Ureter (tissue), 1 donor: ENCODE results near the gene UQCC2. TPM values are rescaled to one million over a fixed set of nuclear protein-coding genes. Genes with fewer than 3 reads are reported as not detected.

Experiments
- DNase-seq: peaks from one replicate; pipeline ENCODE4 v3.0.0-alpha.2; 2020; ENCODE audit warnings: low spot score
- total RNA-seq: library from RNA; stranded (reverse); gene quantifications from one replicate; pipeline ENCODE4 v1.2.4, GENCODE V29; 2023
- donor health status: DM: yes; HTN: yes; CAD: no.

Gene UQCC2
- total RNA-seq, 1 donor from 2014 or later, result 74.2 TPM

- DNase-seq, result no peak
Measured at GRCh38 chr6:33654831-33655554, 56.5 kb downstream of the UQCC2 start.

DNA sequence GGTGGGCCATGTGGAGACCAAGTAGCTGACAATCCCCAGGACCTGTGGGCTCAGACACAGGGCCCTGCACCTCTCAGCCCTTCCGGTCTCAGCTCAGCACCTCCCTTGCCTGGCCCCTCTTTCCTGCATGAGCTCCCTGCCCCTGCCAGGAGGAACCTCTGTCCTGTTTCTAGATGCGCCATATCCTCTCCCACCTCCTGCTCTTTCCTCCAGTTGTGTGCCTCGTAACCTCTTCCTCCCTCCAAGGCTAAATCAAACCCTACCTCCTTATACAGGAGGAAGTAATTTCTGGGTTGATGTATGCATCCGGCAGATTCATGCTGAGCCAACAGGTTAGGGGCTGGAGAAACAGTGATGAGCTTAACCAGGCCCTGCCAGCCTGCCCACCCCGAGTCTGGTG is 59.5 kb downstream of the UQCC2 start:
- DNase-seq, result no peak

DNA sequence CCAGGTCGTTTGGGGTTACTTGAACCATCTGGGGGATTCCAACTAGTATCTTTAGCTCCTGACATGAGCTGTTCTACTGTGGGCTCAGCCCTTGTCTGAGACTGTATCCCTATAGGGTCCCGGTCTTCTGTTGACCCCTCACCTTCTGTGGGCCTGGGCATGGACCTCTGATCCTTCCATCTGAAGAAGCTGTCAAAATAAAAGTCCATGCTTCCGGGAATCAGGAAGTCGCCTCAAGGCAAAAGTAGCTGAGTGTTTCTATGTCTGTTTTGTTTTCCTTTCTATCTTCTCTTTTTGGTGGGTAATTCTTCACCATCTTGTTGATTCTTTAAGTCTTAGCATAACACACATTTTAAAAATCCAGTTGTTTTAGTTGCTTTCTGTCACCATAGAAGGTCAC is 60.1 kb downstream of the UQCC2 start:
- DNase-seq, result no peak

Other genes starting within 250 kb of the UQCC2 start
- 27.9 TPM for gene BAK1, start 131.4 kb downstream of the UQCC2 start, total RNA-seq
- 31.3 TPM for gene ITPR3, start 90.4 kb downstream of the UQCC2 start, total RNA-seq
- 2.6 TPM for gene IP6K3, start 35.2 kb upstream of the UQCC2 start, total RNA-seq
- 71.0 TPM for gene LEMD2, start 77.4 kb upstream of the UQCC2 start, total RNA-seq
- gene MLN, start 92.3 kb upstream of the UQCC2 start, total RNA-seq, result not detected